Measurements from ENCODE around the gene NBAS. TPM values are rescaled to one million over a fixed set of nuclear protein-coding genes. Genes with fewer than 3 reads are reported as not detected.
"Not testable (repeated sequence)": the region's sequence is repeated elsewhere in the genome, so short reads cannot be mapped to it uniquely, and the experiment has no call there.

The NBAS gene
- polyA plus RNA-seq, 1 donor (not counting 4 experiments of a cell fraction or from before 2014, with no cell fraction given), result 27.9 TPM

GRCh38 chr2:15521641-15522181, 39.4 kb downstream of the NBAS start:
- Histone ChIP-seq H3K27ac (ENCODE audit: control insufficient read depth, insufficient read depth, low read length) (no peak overlapping the region), H3K9me3 (ENCODE audit: control insufficient read depth, low read depth, low read length) (no peaks in the 10 kb centered on the region), H4K20me1 (ENCODE audit: control insufficient read depth, extremely low read depth, insufficient read depth, low read length) (no peaks in the 10 kb centered on the region), H3K4me2 (ENCODE audit: control insufficient read depth, extremely low read depth, insufficient read depth, low read depth, low read length) (no peak overlapping the region), H3K9me1 (ENCODE audit: control insufficient read depth, extremely low read depth, insufficient read depth, low read length) (no peaks in the 10 kb centered on the region), H2AFZ (ENCODE audit: control insufficient read depth, low read length) (no peak overlapping the region), H3K36me3 (ENCODE audit: control insufficient read depth in 2 of 2, extremely low read depth in 1 of 2, insufficient read depth in 2 of 2, low read length in 2 of 2) (peaks cover 0 to 2% of the 10 kb centered on the region in 2 experiments), H3K4me1 (ENCODE audit: control insufficient read depth, extremely low read depth, insufficient read depth, low read length) (no peaks in the 10 kb centered on the region), H3K4me3 (ENCODE audit: control insufficient read depth in 2 of 3, extremely low read depth in 1 of 3, insufficient read depth in 2 of 3, low read depth in 1 of 3, low read length in 3 of 3) (no peak overlapping the region), H3K27me3 (ENCODE audit: control insufficient read depth, extremely low read depth, insufficient read depth, low read length) (no peaks in the 10 kb centered on the region), H3K79me2 (ENCODE audit: control insufficient read depth, insufficient read depth, low read length) (no peaks in the 10 kb centered on the region), H3K9ac (ENCODE audit: control insufficient read depth, extremely low read depth, insufficient read depth, low read length) (no peak overlapping the region)
- DNase-seq (ENCODE audit: low read depth, low spot score) (no peak), FAIRE-seq (no peak)
- TF ChIP-seq EZH2 (IDR thresholded peaks at IDR 0.05; ENCODE audit: low read length), result no peak
- TF ChIP-seq CTCF (optimal IDR thresholded peaks at IDR 0.05 in 1 of 3, IDR thresholded peaks at IDR 0.05 in 1 of 3, conservative IDR thresholded peaks at IDR 0.05 in 1 of 3; ENCODE audit: extremely low read depth in 1 of 3, insufficient read depth in 2 of 3, low read length in 3 of 3), result no peak
- dilution Hi-C loops (cut with MboI; ENCODE audit: extremely low pct_ligation_motif_present, low sequenced_read_pairs), result no loop called here

GRCh38 chr2:15520346-15520745, 40.8 kb downstream of the NBAS start:
- dilution Hi-C loops (cut with MboI; ENCODE audit: extremely low pct_ligation_motif_present, low sequenced_read_pairs), result no loop called here
- TF ChIP-seq EZH2 (IDR thresholded peaks at IDR 0.05; ENCODE audit: low read length) (no peak), CTCF (optimal IDR thresholded peaks at IDR 0.05 in 1 of 3, IDR thresholded peaks at IDR 0.05 in 1 of 3, conservative IDR thresholded peaks at IDR 0.05 in 1 of 3; ENCODE audit: extremely low read depth in 1 of 3, insufficient read depth in 2 of 3, low read length in 3 of 3) (no peak)
- Histone ChIP-seq H3K9me3 (ENCODE audit: control insufficient read depth, low read depth, low read length) (no peaks in the 10 kb centered on the region), H3K4me2 (ENCODE audit: control insufficient read depth, extremely low read depth, insufficient read depth, low read depth, low read length) (no peak overlapping the region), H3K79me2 (ENCODE audit: control insufficient read depth, insufficient read depth, low read length) (no peaks in the 10 kb centered on the region), H3K27me3 (ENCODE audit: control insufficient read depth, extremely low read depth, insufficient read depth, low read length) (no peaks in the 10 kb centered on the region), H3K9ac (ENCODE audit: control insufficient read depth, extremely low read depth, insufficient read depth, low read length) (no peak overlapping the region), H4K20me1 (ENCODE audit: control insufficient read depth, extremely low read depth, insufficient read depth, low read length) (no peaks in the 10 kb centered on the region), H3K27ac (ENCODE audit: control insufficient read depth, insufficient read depth, low read length) (no peak overlapping the region), H3K36me3 (ENCODE audit: control insufficient read depth in 2 of 2, extremely low read depth in 1 of 2, insufficient read depth in 2 of 2, low read length in 2 of 2) (peaks cover 0 to 2% of the 10 kb centered on the region in 2 experiments), H2AFZ (ENCODE audit: control insufficient read depth, low read length) (no peak overlapping the region), H3K4me1 (ENCODE audit: control insufficient read depth, extremely low read depth, insufficient read depth, low read length) (peaks cover 3% of the 10 kb centered on the region), H3K9me1 (ENCODE audit: control insufficient read depth, extremely low read depth, insufficient read depth, low read length) (no peaks in the 10 kb centered on the region), H3K4me3 (ENCODE audit: control insufficient read depth in 2 of 3, extremely low read depth in 1 of 3, insufficient read depth in 2 of 3, low read depth in 1 of 3, low read length in 3 of 3) (no peak overlapping the region)
- no peak for DNase-seq (ENCODE audit: low read depth, low spot score)
- FAIRE-seq, result no peak

- H3K4me3 ChIP-seq (ENCODE audit: control insufficient read depth in 2 of 3, extremely low read depth in 1 of 3, insufficient read depth in 2 of 3, low read depth in 1 of 3, low read length in 3 of 3); H3K9me1 ChIP-seq (ENCODE audit: control insufficient read depth, extremely low read depth, insufficient read depth, low read length); H2AFZ ChIP-seq (ENCODE audit: control insufficient read depth, low read length); dilution Hi-C loops (cut with MboI; ENCODE audit: extremely low pct_ligation_motif_present, low sequenced_read_pairs); H3K9ac ChIP-seq (ENCODE audit: control insufficient read depth, extremely low read depth, insufficient read depth, low read length); H3K4me2 ChIP-seq (ENCODE audit: control insufficient read depth, extremely low read depth, insufficient read depth, low read depth, low read length); H3K36me3 ChIP-seq (ENCODE audit: control insufficient read depth in 2 of 2, extremely low read depth in 1 of 2, insufficient read depth in 2 of 2, low read length in 2 of 2); H3K79me2 ChIP-seq (ENCODE audit: control insufficient read depth, insufficient read depth, low read length); H4K20me1 ChIP-seq (ENCODE audit: control insufficient read depth, extremely low read depth, insufficient read depth, low read length); FAIRE-seq; H3K27ac ChIP-seq (ENCODE audit: control insufficient read depth, insufficient read depth, low read length); H3K27me3 ChIP-seq (ENCODE audit: control insufficient read depth, extremely low read depth, insufficient read depth, low read length); DNase-seq (ENCODE audit: low read depth, low spot score); H3K9me3 ChIP-seq (ENCODE audit: control insufficient read depth, low read depth, low read length); H3K4me1 ChIP-seq (ENCODE audit: control insufficient read depth, extremely low read depth, insufficient read depth, low read length): not testable (repeated sequence)
These were observed 42.4 kb downstream of the NBAS start for GRCh38 chr2:15518759-15519158.

Measured in keratinocyte (primary cell).